K562 (cell line): ENCODE measurements around the gene RBSN. TPM values are rescaled to one million over a fixed set of nuclear protein-coding genes. Genes with fewer than 3 reads are reported as not detected.
A peak's percentile ranks its signal among the peaks of the same experiment; 100 is the strongest.

Experiments
- ATAC-seq: fragments of 200-7000 bp; cut with Tn5 transposase; 3 replicates; pipeline ENCODE4 v1.9.1; 2020; ENCODE audit warnings: moderate library complexity
- BruUV-seq: library from RNA; stranded (reverse); fragments of 400-500 nt; replicated peaks from 2 replicates; lab custom pipeline; 2021; lab: Mats Ljungman, UMichigan
- CTCF ChIA-PET: fragments of 300-600 bp; formaldehyde crosslinking; extraction: SDS; loops from one replicate; lab custom pipeline; 2021; ENCODE audit warnings: low intra/inter-chr PET ratio; lab: Yijun Ruan, JAX
- POLR2A ChIA-PET: fragments of 300-600, 350-650 bp; sonication (Branson Sonifier 250); formaldehyde crosslinking; extraction: SDS; loops from one replicate; lab custom pipeline; 2021; ENCODE audit warnings: antibody characterized with exemption, inconsistent platforms; lab: Yijun Ruan, JAX
- DNase-seq, 4 experiments: peaks; one replicate each; pipeline versions ENCODE4 v3.0.0 to v3.0.0-alpha.2; 2011 to 2018; ENCODE audit warnings: low spot score in 3 of 4, mixed read lengths in 3 of 4; ENCODE audit errors: extremely low read depth in 1 of 4
- FAIRE-seq: peaks from 2 replicates; lab custom pipeline; 2011; peaks lifted over from hg19 to GRCh38; lab: Jason Lieb, UNC
- H2AFZ ChIP-seq: 2 replicates; pipeline ENCODE4 v1.6.0; 2011; ENCODE audit warnings: low read depth, low read length, control low read depth, inconsistent platforms
- H3K27ac ChIP-seq: fragments of 200-600 bp; 3 replicates; pipeline ENCODE4 v1.8.0; 2011; ENCODE audit warnings: low read depth, mild to moderate bottlenecking, control low read depth, inconsistent platforms, low read length, moderate library complexity, mixed read lengths; ENCODE audit errors: extremely low read depth
- H3K27me3 ChIP-seq, 2 experiments: fragments of 300-600 bp in 1 of 2; 2 replicates in 1 of 2; 3 replicates in 1 of 2; pipeline versions ENCODE4 v1.6.0 to v1.8.0; 2011; ENCODE audit warnings: inconsistent platforms in 2 of 2, low read length in 2 of 2, mild to moderate bottlenecking in 1 of 2, mixed read lengths in 1 of 2, moderate library complexity in 1 of 2; ENCODE audit not compliant: control insufficient read depth in 2 of 2, insufficient read depth in 2 of 2
- H3K36me3 ChIP-seq: fragments of 300-600 bp; 3 replicates; pipeline ENCODE4 v1.8.0; 2011; ENCODE audit warnings: mild to moderate bottlenecking, low read length, inconsistent platforms; ENCODE audit not compliant: control insufficient read depth, insufficient read depth
- H3K4me1 ChIP-seq, 2 experiments: fragments of 200-600 bp in 1 of 2; replicated peaks in 1 of 2; 2 replicates in 1 of 2; 3 replicates in 1 of 2; pipeline versions ENCODE4 v1.5.1 to v1.8.0; 2011; ENCODE audit warnings: inconsistent platforms in 2 of 2, low read length in 2 of 2, mild to moderate bottlenecking in 1 of 2, mixed read lengths in 1 of 2, moderate library complexity in 1 of 2; ENCODE audit not compliant: control insufficient read depth in 2 of 2, insufficient read depth in 2 of 2
- H3K4me2 ChIP-seq: 2 replicates; pipeline ENCODE4 v1.6.1; 2011; ENCODE audit warnings: low read length, control low read depth, inconsistent platforms, mixed read lengths; ENCODE audit not compliant: insufficient read depth
- H3K4me3 ChIP-seq: fragments of 200-600 bp; sonication (generic), shearing (Covaris generic); 2 replicates; pipeline ENCODE4 v1.5.1; 2016; ENCODE audit warnings: control low read depth, inconsistent platforms
- H3K79me2 ChIP-seq: fragments of 200-600 bp; 3 replicates; pipeline ENCODE4 v1.8.0; 2011; ENCODE audit warnings: low read length, inconsistent platforms; ENCODE audit not compliant: control insufficient read depth, insufficient read depth
- H3K9ac ChIP-seq, 2 experiments: 2 replicates each; pipeline versions ENCODE4 v1.6.0 to v1.6.1; 2011; ENCODE audit warnings: low read depth in 2 of 2, low read length in 2 of 2, control low read depth in 1 of 2, inconsistent platforms in 1 of 2, mild to moderate bottlenecking in 1 of 2, mixed read lengths in 1 of 2; ENCODE audit not compliant: insufficient read depth in 1 of 2
- H3K9me1 ChIP-seq: one replicate; pipeline ENCODE4 v1.6.0; 2011; ENCODE audit warnings: inconsistent platforms, mild to moderate bottlenecking, low read length, moderate library complexity; ENCODE audit not compliant: control insufficient read depth, insufficient read depth
- H3K9me3 ChIP-seq: replicated peaks from 2 replicates; pipeline ENCODE4 v1.5.1; 2011; ENCODE audit warnings: low read depth, low read length, inconsistent platforms; ENCODE audit not compliant: control insufficient read depth, insufficient read depth
- H4K20me1 ChIP-seq: replicated peaks from 2 replicates; pipeline ENCODE4 v1.6.1; 2011; ENCODE audit warnings: low read length, inconsistent platforms, mixed read lengths; ENCODE audit not compliant: control insufficient read depth, insufficient read depth
- DMBX1 ChIP-seq: fragments of 250-450 bp; sonication (Bioruptor Pico); IDR thresholded peaks from 2 replicates; pipeline ENCODE4 v1.8.0; 2022; ENCODE audit warnings: inconsistent platforms, mild to moderate bottlenecking, moderate library complexity, borderline replicate concordance
- GABPB2 ChIP-seq: fragments of 250-450 bp; sonication (Bioruptor Pico); conservative IDR thresholded peaks from 2 replicates; pipeline ENCODE4 v1.5.1; 2021; ENCODE audit warnings: mild to moderate bottlenecking
- HNRNPL ChIP-seq: fragments of 200-400 bp; formaldehyde crosslinking; IDR thresholded peaks from 2 replicates; pipeline ENCODE4 v1.6.1; 2017; ENCODE audit warnings: low read depth, mild to moderate bottlenecking, low read length
- NCOA2 ChIP-seq, 2 experiments: fragments of 450-650 bp; IDR thresholded peaks; 2 replicates each; pipeline ENCODE4 v1.6.1; 2018; ENCODE audit warnings: mild to moderate bottlenecking in 2 of 2, moderate library complexity in 1 of 2; ENCODE audit not compliant: partially characterized antibody in 2 of 2
- POLR2A ChIP-seq: fragments of 450-650 bp; conservative IDR thresholded peaks from 2 replicates; pipeline ENCODE4 v1.6.1; 2016
- POLR3G ChIP-seq: IDR thresholded peaks from 2 replicates; pipeline ENCODE4 v1.6.1; 2011; ENCODE audit not compliant: insufficient read length, insufficient replicate concordance; ENCODE audit errors: extremely low read depth
- RERE ChIP-seq: sonication (generic); formaldehyde crosslinking; IDR thresholded peaks from 2 replicates; pipeline ENCODE4 v1.8.0; 2023; ENCODE audit warnings: missing genetic modification reagents, mild to moderate bottlenecking, borderline replicate concordance
- SLC30A9 ChIP-seq: fragments of 250-450 bp; sonication (Bioruptor Pico); IDR thresholded peaks from 2 replicates; pipeline ENCODE4 v1.8.0; 2022; ENCODE audit warnings: mild to moderate bottlenecking, moderate library complexity
- WGBS: fragments of 100-300 bp; shearing (Covaris generic); methylation state at CpG from one replicate; pipeline ENCODE4 v1.1.6; 2016; ENCODE audit warnings: low coverage, mixed read lengths; ENCODE audit not compliant: insufficient coverage; ENCODE audit errors: missing lambda C conversion rate; 5-methylcytosine and 5-hydroxymethylcytosine counted together
- in situ Hi-C: fragments of 300-500 bp; cut with MboI; formaldehyde crosslinking; loops from 4 replicates; pipeline ENCODE4 v1.15.0; 2018; ENCODE audit warnings: inconsistent platforms, mixed read lengths
- intact Hi-C: fragments of 100-400 bp; cut with micrococcal nuclease; formaldehyde crosslinking; loops from 2 replicates; pipeline ENCODE4 v1.14.2; 2022
- polyA plus RNA-seq, 8 experiments: library from polyadenylated mRNA; depleted of rRNA in 4 of 8; stranded (reverse) in 5 of 8; unstranded in 3 of 8; fragments of >200 nt; fragmentation: Nextera tagmentation in 2 of 8; fragmentation: Illumina TruSeq in 1 of 8; extraction: Ambion mirVana in 2 of 8; extraction: Trizol in 1 of 8; gene quantifications; 2 replicates each; pipeline versions ENCODE4 v1.2.1 to v1.2.3, GENCODE V29; 2011 to 2014; ENCODE audit warnings: inconsistent platforms in 1 of 8, missing spikeins in 1 of 8
- total RNA-seq, 7 experiments: library from RNA; depleted of rRNA in 6 of 7; stranded (reverse); fragments of >200 nt in 6 of 7; fragmentation: Illumina TruSeq in 2 of 7; extraction: Trizol in 2 of 7; gene quantifications; 2 replicates each; pipeline versions ENCODE4 v1.2.1 to v1.2.3, GENCODE V29; 2011 to 2021; ENCODE audit warnings: low replicate concordance in 1 of 7
- TF ChIP-seq, protein P1 (sequence below): fragments of 250-450 bp; sonication (Bioruptor Pico); IDR thresholded peaks from 2 replicates; pipeline ENCODE4 v1.8.0; 2021; ENCODE audit warnings: mild to moderate bottlenecking, moderate library complexity

The RBSN gene
- total and polyA plus RNA-seq, 9 of the 15 experiments (the other 6 are each of a cell fraction or from before 2014, with no cell fraction given) = 2.9 to 19.6 (median 15.0) TPM

GRCh38 chr3:15091575-15091974, 7.4 kb downstream of the RBSN start:
- H2AFZ ChIP-seq = no peak overlapping the region
- H3K4me1 ChIP-seq = no peaks in the 10 kb centered on the region
- H3K9me3 ChIP-seq = no peaks in the 10 kb centered on the region
- no peaks in the 10 kb centered on the region for H3K27me3 ChIP-seq
- no peak overlapping the region; a peak in 1 of 4 replicates for H3K9ac ChIP-seq
- ChIA-PET POLR2A (interaction anchor here (0.6 to 5.0 kb wide), 6 partner anchors 10 to 899 kb away, joined by 3 to 24 read pairs (median 4); no protein-coding TSS in a partner anchor), CTCF (no interaction called here)
- no peak overlapping the region for H3K27ac ChIP-seq
- 0 out of 3 replicates have a peak, but pooled peaks cover 5% of the 10 kb centered on the region for H3K79me2 ChIP-seq
- BruUV-seq = no TSS peak
- FAIRE-seq (no peak), ATAC-seq (peak; percentile 36; the same call in 2 of the 3 replicates), DNase-seq (no peak)
- no peak for TF ChIP-seq DMBX1 (CRISPR knock-in tag)
- TF ChIP-seq POLR2A = 0 out of 2 replicates have a peak, but pooled peaks have one; percentile 24
- intact Hi-C loops = no loop called here
- no peak overlapping the region for H3K4me3 ChIP-seq
- peaks cover 77% of the 10 kb centered on the region for H3K36me3 ChIP-seq
- in situ Hi-C loops = no loop called here
- no peaks in the 10 kb centered on the region for H4K20me1 ChIP-seq
- H3K9me1 ChIP-seq = no peaks in the 10 kb centered on the region
- 87% methylated on average over 5 of the region's 5 CpGs for WGBS
- H3K4me2 ChIP-seq = no peak overlapping the region

- Histone ChIP-seq H3K79me2 (no peaks in the 10 kb centered on the region), H3K27ac (no peak overlapping the region), H3K4me2 (no peak overlapping the region), H3K9ac (no peak overlapping the region), H3K27me3 (no peaks in the 10 kb centered on the region), H3K4me3 (no peak overlapping the region), H3K4me1 (no peaks in the 10 kb centered on the region), H4K20me1 (no peaks in the 10 kb centered on the region), H2AFZ (no peak overlapping the region), H3K36me3 (peaks cover 76% of the 10 kb centered on the region), H3K9me3 (no peaks in the 10 kb centered on the region), H3K9me1 (no peaks in the 10 kb centered on the region)
- DNase-seq (no peak), ATAC-seq (no peak), FAIRE-seq (no peak)
- in situ Hi-C loops (no loop called here), intact Hi-C loops (no loop called here)
- WGBS = 67% methylated on average over 1 of the region's 1 CpG
- ChIA-PET CTCF (no interaction called here), POLR2A (interaction anchor here (0.5 to 5.0 kb wide), 3 partner anchors 8 to 1440 kb away, joined by 3 to 24 read pairs (median 3); no protein-coding TSS in a partner anchor)
- BruUV-seq = no TSS peak
- TF ChIP-seq SLC30A9 (no peak), RERE (CRISPR knock-in tag) (no peak), NCOA2 (IDR thresholded peaks at IDR 0.05; ENCODE audit: partially characterized antibody in 2 of 2) (no peak), GABPB2 (CRISPR knock-in tag) (no peak), HNRNPL (no peak), POLR3G (no peak)
- TF ChIP-seq, protein P1, sequence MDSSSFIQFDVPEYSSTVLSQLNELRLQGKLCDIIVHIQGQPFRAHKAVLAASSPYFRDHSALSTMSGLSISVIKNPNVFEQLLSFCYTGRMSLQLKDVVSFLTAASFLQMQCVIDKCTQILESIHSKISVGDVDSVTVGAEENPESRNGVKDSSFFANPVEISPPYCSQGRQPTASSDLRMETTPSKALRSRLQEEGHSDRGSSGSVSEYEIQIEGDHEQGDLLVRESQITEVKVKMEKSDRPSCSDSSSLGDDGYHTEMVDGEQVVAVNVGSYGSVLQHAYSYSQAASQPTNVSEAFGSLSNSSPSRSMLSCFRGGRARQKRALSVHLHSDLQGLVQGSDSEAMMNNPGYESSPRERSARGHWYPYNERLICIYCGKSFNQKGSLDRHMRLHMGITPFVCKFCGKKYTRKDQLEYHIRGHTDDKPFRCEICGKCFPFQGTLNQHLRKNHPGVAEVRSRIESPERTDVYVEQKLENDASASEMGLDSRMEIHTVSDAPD (CRISPR knock-in tag) = no peak
Measured at GRCh38 chr3:15089201-15089600, 9.7 kb downstream of the RBSN start.
